Activated CD8-positive, alpha-beta T cell treated with anti-CD3 and anti-CD28 coated beads for 36 hours (primary cell): ENCODE results near the gene WASF1. TPM values are rescaled to one million over a fixed set of nuclear protein-coding genes. Genes with fewer than 3 reads are reported as not detected.

Experiments used
- ATAC-seq: fragments of 200-7000 bp; cut with Tn5 transposase; one replicate; pipeline ENCODE4 v1.10.0; 2021; ENCODE audit warnings: mild to moderate bottlenecking, moderate library complexity
- CTCF ChIA-PET: fragments of 350-600 bp; sonication (Branson Sonifier 250); formaldehyde crosslinking; loops from one replicate; lab custom pipeline; 2021; ENCODE audit warnings: antibody characterized with exemption; lab: Charles Lee
- POLR2A ChIA-PET: fragments of 350-600 bp; sonication (Branson Sonifier 250); formaldehyde crosslinking; loops from one replicate; lab custom pipeline; 2021; ENCODE audit warnings: antibody characterized with exemption; lab: Charles Lee
- DNase-seq: peaks from one replicate; pipeline ENCODE4 v3.0.0-alpha.2; 2020
- H3K27ac Mint-ChIP-seq: one replicate; pipeline ENCODE4 v1.8.0; 2021; ENCODE audit warnings: mild to moderate bottlenecking, mixed read lengths
- H3K27me3 Mint-ChIP-seq: one replicate; pipeline ENCODE4 v1.8.0; 2021; ENCODE audit warnings: mixed read lengths
- H3K36me3 Mint-ChIP-seq: one replicate; pipeline ENCODE4 v1.8.0; 2021; ENCODE audit warnings: low read depth, mixed read lengths
- H3K4me1 Mint-ChIP-seq: one replicate; pipeline ENCODE4 v1.8.0; 2021; ENCODE audit warnings: low read depth, mixed read lengths
- H3K4me3 Mint-ChIP-seq: one replicate; pipeline ENCODE4 v1.8.0; 2021; ENCODE audit warnings: mild to moderate bottlenecking, moderate library complexity, mixed read lengths
- H3K9me3 Mint-ChIP-seq: one replicate; pipeline ENCODE4 v1.8.0; 2021; ENCODE audit warnings: mixed read lengths
- CTCF ChIP-seq: fragments of 200-600 bp; IDR thresholded peaks from one replicate; pipeline ENCODE4 v1.8.0; 2022; ENCODE audit warnings: antibody characterized with exemption, mild to moderate bottlenecking
- intact Hi-C: fragments of 100-400 bp; cut with micrococcal nuclease; formaldehyde crosslinking; loops from one replicate; pipeline ENCODE4 v1.10.0; 2022
- total RNA-seq, 2 experiments: library from RNA; stranded (reverse); gene quantifications; one replicate each; pipeline ENCODE4 v1.2.3, GENCODE V29; 2021

The WASF1 gene
- total RNA-seq, 2 experiments from 2014 or later = 4.6 to 4.8 TPM

- Mint-ChIP-seq H3K4me3 (no peak overlapping the region), H3K4me1 (no peaks in the 10 kb centered on the region), H3K9me3 (no peaks in the 10 kb centered on the region), H3K27ac (no peak overlapping the region), H3K36me3 (no peaks in the 10 kb centered on the region), H3K27me3 (peaks cover 8% of the 10 kb centered on the region)
- TF ChIP-seq CTCF = no peak
- no peak for DNase-seq
- ChIA-PET POLR2A (no interaction called here), CTCF (interaction anchor here (1.7 to 5.1 kb wide), 2 partner anchors 10 to 15 kb away, joined by 5 to 35 read pairs; no protein-coding TSS in a partner anchor)
- no peak for ATAC-seq
- intact Hi-C loops = loop anchor here (5.0 kb wide), 2 partner anchors 337 to 528 kb away; no protein-coding TSS in a partner anchor
Measured at GRCh38 chr6:110054664-110055386, 124.6 kb downstream of the WASF1 start.

DNA sequence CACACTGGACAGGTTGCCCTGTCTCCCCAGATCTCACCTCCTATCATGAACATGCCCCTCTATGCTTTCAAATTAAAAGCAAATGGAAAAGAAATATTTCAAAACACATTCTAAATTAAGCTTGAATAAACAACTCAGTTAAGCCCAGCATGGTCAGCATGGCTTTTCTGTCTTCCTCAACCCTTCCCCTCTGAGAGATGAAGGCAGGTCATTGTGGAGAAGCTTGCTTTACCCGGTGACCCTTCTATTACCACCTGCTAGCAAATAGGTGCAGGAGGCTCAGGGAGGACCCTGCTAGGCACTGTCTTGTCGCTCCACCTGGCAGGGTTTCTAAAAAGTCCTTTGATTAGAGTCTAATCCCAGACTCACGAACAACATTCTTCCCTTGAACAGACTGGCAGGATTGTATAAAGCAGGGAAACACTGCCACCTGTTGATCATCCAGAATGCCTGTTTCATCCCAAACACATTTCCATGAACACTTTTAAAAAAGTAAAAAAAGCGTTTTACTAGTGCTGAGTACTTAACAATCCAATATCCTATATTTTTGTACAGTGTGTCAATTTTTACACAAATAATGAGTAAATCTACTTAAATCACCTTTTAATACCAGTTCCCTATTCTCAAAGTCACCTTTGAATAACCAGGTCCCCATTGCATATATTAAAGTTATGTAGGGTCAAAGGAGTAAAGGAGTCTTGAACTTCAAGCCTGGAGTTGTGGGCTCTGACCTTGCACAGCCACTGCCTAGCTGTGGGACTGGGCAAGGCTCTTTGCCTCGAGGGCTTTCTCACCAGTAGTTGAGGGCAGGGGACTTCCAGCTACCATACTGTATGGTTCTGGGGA is 125.9 kb downstream of the WASF1 start:
- no peak overlapping the region for H3K4me3 Mint-ChIP-seq
- DNase-seq (no peak), ATAC-seq (no peak)
- H3K4me1 Mint-ChIP-seq = no peaks in the 10 kb centered on the region
- H3K9me3 Mint-ChIP-seq = no peaks in the 10 kb centered on the region
- ChIA-PET POLR2A (no interaction called here), CTCF (interaction anchor here (0.6 to 5.1 kb wide), 8 partner anchors 9 to 353 kb away, joined by 3 to 35 read pairs (median 4); no protein-coding TSS in a partner anchor)
- H3K36me3 Mint-ChIP-seq = no peaks in the 10 kb centered on the region
- no peak overlapping the region for H3K27ac Mint-ChIP-seq
- peak; percentile 74 for TF ChIP-seq CTCF
- peaks cover 3% of the 10 kb centered on the region for H3K27me3 Mint-ChIP-seq
- intact Hi-C loops = loop anchor here (5.0 kb wide), 2 partner anchors 339 to 526 kb away; no protein-coding TSS in a partner anchor

GRCh38 chr6:110050440-110050813 is 129.0 kb downstream of the WASF1 start:
- intact Hi-C loops = loop anchor here (5.0 kb wide), 2 partner anchors 342 to 523 kb away; no protein-coding TSS in a partner anchor
- no peaks in the 10 kb centered on the region for H3K9me3 Mint-ChIP-seq
- H3K27ac Mint-ChIP-seq = no peak overlapping the region
- peaks cover 1% of the 10 kb centered on the region for H3K27me3 Mint-ChIP-seq
- no peak for DNase-seq
- H3K4me1 Mint-ChIP-seq = no peaks in the 10 kb centered on the region
- H3K36me3 Mint-ChIP-seq = no peaks in the 10 kb centered on the region
- CTCF ChIA-PET = interaction anchor here (1.2 to 3.1 kb wide), 2 partner anchors 8 to 11 kb away, joined by 3 to 24 read pairs; no protein-coding TSS in a partner anchor
- POLR2A ChIA-PET = interaction anchor here (0.9 kb wide), 1 partner anchor 11 kb away, joined by 3 read pairs; no protein-coding TSS in a partner anchor
- TF ChIP-seq CTCF = no peak
- no peak for ATAC-seq
- no peak overlapping the region for H3K4me3 Mint-ChIP-seq

Other genes with a start within 250 kb of the WASF1 start
- gene GPR6, start 201.4 kb downstream of the WASF1 start, total RNA-seq = not detected
- gene CDC40, start 757 bp upstream of the WASF1 start, total RNA-seq = 10 to 100 TPM; 25.5 to 26.0 TPM
- gene METTL24, start 178.7 kb upstream of the WASF1 start, total RNA-seq = not detected
- not detected for gene DDO, start 235.9 kb upstream of the WASF1 start, total RNA-seq